Hair follicle dermal papilla cell (primary cell): Measurements from ENCODE around the gene DCAF11. TPM values are rescaled to one million over a fixed set of nuclear protein-coding genes. Genes with fewer than 3 reads are reported as not detected.

ENCODE experiments used
- small RNA-seq: library from RNA; depleted of rRNA; stranded (forward); fragments of <200 nt; gene quantifications from one replicate; pipeline ENCODE3, GENCODE V24; 2012
- total RNA-seq: library from RNA; depleted of rRNA; stranded (reverse); fragments of >200 nt; gene quantifications from 2 replicates; pipeline ENCODE4 v1.2.3, GENCODE V29; 2012

DCAF11 gene
- total RNA-seq = 63.8 and 79.8 TPM in 2 replicates

DNA sequence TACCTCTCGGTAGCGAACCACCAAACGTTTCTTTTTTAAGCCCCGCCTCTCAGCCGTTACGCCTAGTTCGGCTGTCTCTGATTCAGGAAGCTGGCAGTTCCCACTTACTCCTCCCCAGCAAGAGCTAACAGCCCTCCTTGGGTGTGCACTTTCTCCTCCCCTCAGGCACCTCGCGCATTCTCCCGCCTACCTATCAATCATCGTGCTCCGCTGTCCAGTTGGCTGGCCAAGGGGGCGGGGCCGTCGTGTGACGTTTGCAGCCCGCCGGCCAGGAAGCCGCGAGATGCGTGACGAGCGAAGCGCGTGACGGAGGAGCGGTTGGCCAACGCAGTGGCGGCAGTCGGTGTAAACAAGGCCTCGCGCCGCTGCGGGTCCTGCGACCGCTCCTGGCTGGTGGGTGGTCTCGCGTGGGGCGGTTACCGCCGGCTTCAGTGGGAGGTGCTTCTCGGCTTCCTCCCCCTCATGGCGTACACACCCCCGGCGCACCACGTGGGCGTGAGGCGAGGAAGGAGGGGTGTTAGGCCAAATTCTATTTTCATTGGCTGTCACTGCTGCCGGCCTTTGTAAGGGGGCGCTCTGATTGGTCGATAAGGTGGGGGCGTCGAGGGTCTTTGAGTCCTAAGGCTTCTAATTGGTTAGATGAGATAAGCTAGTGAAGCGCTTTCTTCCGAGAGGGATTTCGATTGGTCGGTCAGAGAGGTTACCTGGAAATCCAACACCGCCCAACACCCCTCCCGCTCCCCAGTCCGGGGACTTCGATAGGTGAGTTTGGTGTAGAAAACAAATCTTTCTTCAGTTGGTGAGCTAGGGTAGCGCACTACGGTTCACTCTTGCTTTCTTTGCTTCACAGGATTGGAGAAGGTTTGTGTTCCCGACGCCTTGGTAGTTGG is at the start of gene DCAF11, which contains the start of gene NRL:
Gene DCAF11, plus strand, starts transcription at position 246 of the 890 bp plus-strand sequence. CDS start 818 bp downstream, outside the sequence.
Gene NRL, minus strand, starts transcription at position 418 of the 890 bp plus-strand sequence. CDS start 32,101 bp downstream, outside the sequence.

GRCh38 chr14:24071144-24071697 is 43.4 kb upstream of the DCAF11 start, which contains the start of gene CPNE6:
Gene CPNE6, plus strand, starts transcription at chr14:24071562. Its CDS starts 1,375 bp downstream, at chr14:24072937.

GRCh38 chr14:24093901-24094840 is 20.4 kb upstream of the DCAF11 start, which contains the start of gene PCK2:
Gene PCK2, plus strand, starts transcription at chr14:24094311. Its CDS starts 95 bp downstream, at chr14:24094406.

DNA sequence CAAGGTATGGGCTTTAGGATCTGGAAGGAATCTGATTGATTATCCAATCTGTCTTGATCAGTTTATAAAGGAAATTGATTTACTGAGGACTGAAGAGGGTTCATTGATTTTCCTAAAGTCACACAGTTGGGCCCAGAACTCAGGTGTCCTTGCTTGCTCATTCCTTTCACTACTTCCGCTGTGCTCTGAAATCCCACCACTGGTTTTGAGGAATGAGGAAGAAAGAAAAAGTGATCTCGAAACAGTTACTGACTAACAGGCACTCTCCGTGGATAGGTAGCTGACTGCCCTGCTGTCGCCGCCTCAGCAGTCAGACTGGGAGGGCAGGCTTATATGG is 15.8 kb downstream of the DCAF11 start, which contains the start of gene FITM1:
Gene FITM1, plus strand, starts transcription at position 280 of the 337 bp plus-strand sequence. CDS start 905 bp downstream, outside the sequence.

DNA sequence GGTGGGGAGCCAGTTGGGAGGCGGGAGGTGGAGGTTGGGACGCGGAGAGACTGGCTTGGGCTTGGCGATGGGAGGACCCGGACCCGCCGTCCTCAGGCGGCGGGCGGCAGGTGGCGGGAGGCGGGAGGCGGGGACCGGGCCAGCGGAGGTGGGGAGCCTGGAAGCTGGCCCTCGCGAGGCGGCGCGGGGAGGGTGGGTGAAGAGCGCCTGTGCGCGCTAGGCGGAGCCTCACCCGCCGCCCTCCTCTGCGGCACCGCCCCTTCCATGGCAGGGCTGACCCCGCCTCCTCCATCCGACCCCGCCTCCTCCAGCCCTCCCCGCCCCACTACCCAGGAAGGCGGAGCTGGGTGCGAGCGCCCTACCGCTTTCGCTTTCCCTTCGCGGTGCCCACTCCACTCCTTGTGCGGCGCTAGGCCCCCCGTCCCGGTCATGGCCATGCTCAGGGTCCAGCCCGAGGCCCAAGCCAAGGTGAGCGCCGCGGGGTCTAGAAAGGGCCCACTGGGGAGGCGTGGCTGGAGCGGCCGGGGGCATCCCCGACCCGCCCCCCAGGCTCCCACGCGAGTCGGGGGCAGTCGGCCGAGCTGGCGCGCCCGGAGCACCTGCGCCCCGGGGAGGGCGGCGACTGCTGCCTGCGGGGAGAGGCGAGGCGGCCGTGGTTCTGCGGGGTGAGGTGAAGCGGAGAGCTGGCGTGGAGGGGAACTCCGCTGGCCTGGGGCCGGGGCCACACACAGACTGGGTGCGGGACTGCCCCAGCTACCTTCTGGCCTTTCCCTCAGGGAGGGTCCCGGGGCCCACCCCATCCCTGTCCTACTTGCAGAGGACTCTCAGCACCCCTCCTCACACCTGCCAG is 21.5 kb downstream of the DCAF11 start, which contains the start of gene PSME1:
Gene PSME1, plus strand, starts transcription at position 361 of the 850 bp plus-strand sequence. Its CDS starts 69 bp downstream, at position 430.

DNA sequence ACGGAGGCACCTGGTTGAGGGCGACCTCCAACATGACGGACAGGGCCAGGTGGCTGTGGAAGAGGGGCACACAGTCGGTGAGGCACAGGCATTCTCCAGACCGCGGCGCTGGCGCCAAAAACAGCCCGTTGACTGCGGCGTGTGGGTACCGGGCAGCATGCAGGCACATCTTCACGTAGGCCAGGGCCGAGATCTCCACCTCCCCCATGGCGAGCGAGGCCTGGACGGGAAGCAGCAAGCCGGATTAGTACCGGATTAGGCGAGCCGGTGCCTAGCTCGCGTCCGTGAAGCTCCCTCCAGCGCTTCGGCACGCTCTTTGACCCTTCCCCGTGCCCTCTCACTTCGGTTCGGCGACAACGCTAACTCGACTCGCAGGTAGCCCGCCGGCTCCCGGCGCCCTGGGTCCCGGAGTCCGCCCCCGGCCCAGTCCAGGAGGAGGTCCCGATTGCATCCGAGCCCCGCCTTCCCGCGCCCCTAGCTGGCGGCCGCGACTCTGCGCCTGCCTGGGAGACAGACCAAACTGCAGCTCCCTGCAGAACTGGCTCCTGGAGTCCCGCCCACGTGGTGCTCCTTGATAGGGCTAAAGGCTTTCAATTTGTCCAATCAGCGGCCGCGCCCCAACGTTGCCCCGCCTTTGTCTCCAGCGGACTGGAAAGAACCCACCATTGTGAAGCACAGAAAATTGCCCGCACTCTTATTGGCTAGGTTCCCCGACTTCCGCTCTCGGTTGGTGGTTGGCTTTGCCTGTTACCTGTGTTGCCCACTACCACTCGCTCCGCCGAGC is 26.7 kb downstream of the DCAF11 start, which contains the start of gene EMC9:
Gene EMC9, minus strand, starts transcription at position 495 of the 784 bp plus-strand sequence. Its CDS starts 287 bp downstream, at position 208.

GRCh38 chr14:24146453-24146977 is 31.9 kb downstream of the DCAF11 start, which contains the start of gene PSME2:
Gene PSME2, minus strand, starts transcription at chr14:24146610. Its CDS starts 29 bp downstream, at chr14:24146581.

DNA sequence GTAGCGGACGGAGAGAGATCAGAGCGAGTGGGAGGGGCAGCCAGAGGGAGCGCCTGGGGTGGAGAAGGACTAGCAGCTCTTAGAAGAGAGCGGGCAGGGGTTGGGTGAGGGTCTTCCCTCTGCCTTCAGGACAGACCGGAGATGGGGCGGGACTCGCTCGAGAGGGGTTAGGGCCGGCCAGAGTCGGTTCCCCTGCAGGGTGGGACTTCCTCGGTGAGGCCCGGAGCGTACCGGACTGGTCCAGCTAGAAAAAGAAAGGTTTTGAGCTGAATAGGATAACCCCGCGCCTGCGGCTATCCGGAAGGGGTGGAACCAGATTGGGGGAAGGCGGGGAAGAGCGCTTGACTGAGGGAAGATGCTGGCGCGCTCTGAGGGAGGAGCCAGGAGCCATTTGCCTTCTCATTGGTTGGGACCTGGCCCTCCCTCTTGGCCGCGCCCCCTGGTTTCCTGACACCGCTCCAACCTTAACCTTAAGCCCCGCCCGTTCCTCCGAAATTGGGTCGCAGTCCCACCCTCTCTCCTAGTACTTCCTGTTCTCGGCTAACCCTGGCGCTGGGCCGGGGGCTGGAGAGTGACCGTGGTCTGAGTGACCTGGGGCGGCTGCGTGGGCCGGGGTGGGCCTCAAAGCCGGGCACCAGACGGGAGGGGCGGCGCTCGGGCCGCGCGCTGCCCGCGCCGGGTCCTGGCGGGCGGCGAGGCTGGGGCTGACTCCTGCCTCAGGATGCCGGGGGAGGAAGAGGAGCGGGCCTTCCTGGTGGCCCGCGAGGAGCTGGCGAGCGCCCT is 32.6 kb downstream of the DCAF11 start, which contains the start of gene RNF31:
Gene RNF31, plus strand, starts transcription at position 521 of the 783 bp plus-strand sequence. Its CDS starts 201 bp downstream, at position 722.

GRCh38 chr14:24160850-24161804 is 46.5 kb downstream of the DCAF11 start, which contains the start of gene IRF9:
Gene IRF9, plus strand, starts transcription at chr14:24161265. Its CDS starts 880 bp downstream, at chr14:24162145.

GRCh38 chr14:24171422-24172260 is 57.1 kb downstream of the DCAF11 start, which contains the start of gene REC8:
Gene REC8, plus strand, starts transcription at chr14:24172080. Its CDS starts 473 bp downstream, at chr14:24172553.

Small RNA genes lying within 50 kb of the gene (small RNA-seq; reads per million reads assigned to genes)
- gene IRF9 (not detected), gene RNA5SP383 (not detected)

Other genes with a start within 250 kb of the DCAF11 start
- 30.2 and 31.8 TPM in 2 replicates for gene DHRS4, start 161.0 kb upstream of the DCAF11 start, total RNA-seq
- 6.8 and 8.4 TPM in 2 replicates for gene DHRS4L2, start 125.8 kb upstream of the DCAF11 start, total RNA-seq
- gene CARMIL3, start 62.8 kb upstream of the DCAF11 start, total RNA-seq = under 0.01 TPM in 1 of 2 replicates, not detected in the other
- not detected in 2 replicates for gene CPNE6, start 43.2 kb upstream of the DCAF11 start, total RNA-seq
- 33.0 and 33.9 TPM in 2 replicates for gene PCK2, start 20.5 kb upstream of the DCAF11 start, total RNA-seq
- gene NRL, start 172 bp downstream of the DCAF11 start, total RNA-seq = 0.97 and 1.8 TPM in 2 replicates
- gene FITM1, start 15.9 kb downstream of the DCAF11 start, total RNA-seq = not detected in 2 replicates
- 114 and 128 TPM in 2 replicates for gene PSME1, start 21.4 kb downstream of the DCAF11 start, total RNA-seq
- 5.8 and 8.3 TPM in 2 replicates for gene EMC9, start 26.8 kb downstream of the DCAF11 start, total RNA-seq
- gene PSME2, start 31.8 kb downstream of the DCAF11 start, total RNA-seq = 59.1 and 63.8 TPM in 2 replicates
- gene RNF31, start 32.7 kb downstream of the DCAF11 start, total RNA-seq = 53.4 and 53.8 TPM in 2 replicates
- gene IRF9, start 46.5 kb downstream of the DCAF11 start, total RNA-seq = 136 and 154 TPM in 2 replicates
- 3.5 and 7.5 TPM in 2 replicates for gene REC8, start 57.3 kb downstream of the DCAF11 start, total RNA-seq
- gene IPO4, start 74.0 kb downstream of the DCAF11 start, total RNA-seq = 45.1 and 55.2 TPM in 2 replicates
- gene TM9SF1, start 80.7 kb downstream of the DCAF11 start, total RNA-seq = 76.5 and 83.1 TPM in 2 replicates
- 0.24 TPM in 1 of 2 replicates, not detected in the other for gene TSSK4, start 90.9 kb downstream of the DCAF11 start, total RNA-seq
- 19.1 and 25.4 TPM in 2 replicates for gene CHMP4A, start 98.7 kb downstream of the DCAF11 start, total RNA-seq
- 13.1 and 15.1 TPM in 2 replicates for gene MDP1, start 101.3 kb downstream of the DCAF11 start, total RNA-seq
- 48.7 and 73.2 TPM in 2 replicates for gene NEDD8, start 117.6 kb downstream of the DCAF11 start, total RNA-seq
- gene GMPR2, start 118.2 kb downstream of the DCAF11 start, total RNA-seq = 67.0 and 74.5 TPM in 2 replicates
- 68.9 and 75.8 TPM in 2 replicates for gene TINF2, start 127.8 kb downstream of the DCAF11 start, total RNA-seq
- 1.1 and 3.1 TPM in 2 replicates for gene TGM1, start 148.4 kb downstream of the DCAF11 start, total RNA-seq
- 26.1 and 28.4 TPM in 2 replicates for gene RABGGTA, start 156.8 kb downstream of the DCAF11 start, total RNA-seq
- 20.9 and 22.6 TPM in 2 replicates for gene DHRS1, start 185.0 kb downstream of the DCAF11 start, total RNA-seq
- 18.5 and 21.7 TPM in 2 replicates for gene NOP9, start 185.1 kb downstream of the DCAF11 start, total RNA-seq
- gene CIDEB, start 193.2 kb downstream of the DCAF11 start, total RNA-seq = 3.2 and 3.6 TPM in 2 replicates
- 6.7 and 7.5 TPM in 2 replicates for gene LTB4R2, start 195.4 kb downstream of the DCAF11 start, total RNA-seq
- gene LTB4R, start 196.7 kb downstream of the DCAF11 start, total RNA-seq = 1.3 and 2.6 TPM in 2 replicates
- 24.2 and 35.5 TPM in 2 replicates for gene ADCY4, start 220.3 kb downstream of the DCAF11 start, total RNA-seq
- gene RIPK3, start 225.2 kb downstream of the DCAF11 start, total RNA-seq = 29.0 and 35.1 TPM in 2 replicates